DLD1 (cell line): ENCODE data around the gene SLC26A2.

ENCODE experiments used
- in situ Hi-C: cut with HindIII; loops from 2 replicates; pipeline ENCODE4 v1.10.0; 2017; ENCODE audit warnings: low sequenced_read_pairs

SLC26A2 gene

DNA sequence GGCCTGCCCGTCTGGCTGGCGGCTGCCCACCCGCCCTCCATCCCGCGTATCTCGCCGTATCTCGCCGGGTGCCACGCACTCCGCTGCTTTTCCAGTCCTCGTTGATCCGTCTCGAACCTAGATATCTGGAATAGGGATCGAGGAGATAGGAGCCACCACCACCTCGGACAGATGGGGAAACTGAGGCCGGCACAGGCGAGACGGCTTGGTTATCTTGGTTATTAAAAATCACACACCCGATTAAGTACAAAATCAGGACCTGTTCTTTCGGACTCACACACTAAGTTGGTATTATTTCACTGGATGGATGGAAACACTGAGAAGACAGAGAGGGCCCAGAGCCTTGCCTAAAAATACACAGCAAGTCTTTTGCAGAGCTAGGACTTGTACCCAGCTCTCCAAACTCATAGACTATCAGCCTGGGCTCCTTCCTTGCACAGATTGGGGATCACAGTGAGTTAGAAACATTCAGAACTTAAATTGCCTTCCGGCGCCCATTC, 678 bp downstream of the SLC26A2 start:
- in situ Hi-C loops: no loop called here

DNA sequence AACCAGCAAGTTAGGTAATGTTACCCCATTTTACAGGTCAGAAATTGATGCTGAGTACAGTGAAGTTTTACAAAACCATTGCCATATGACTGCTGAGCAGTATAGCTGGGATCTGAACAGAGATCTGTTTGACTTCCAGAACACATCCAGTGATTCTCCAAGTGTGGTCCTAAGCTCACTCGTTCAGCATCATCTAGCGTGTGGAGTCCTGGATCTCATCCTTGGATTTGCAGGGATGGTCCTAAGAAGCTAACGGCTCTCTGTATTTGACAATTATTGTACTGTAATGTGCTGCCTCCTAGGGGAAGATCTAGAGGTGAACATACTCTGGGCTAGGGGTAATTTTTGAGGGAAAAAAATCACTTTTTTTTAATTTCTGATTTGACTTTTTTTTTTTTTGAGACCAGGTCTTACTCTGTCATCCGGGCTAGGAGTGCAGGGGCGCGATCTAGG, 1.4 kb downstream of the SLC26A2 start:
- in situ Hi-C loops: no loop called here

GRCh38 chr5:149962601-149963300, 2.2 kb downstream of the SLC26A2 start:
- in situ Hi-C loops: no loop called here

DNA sequence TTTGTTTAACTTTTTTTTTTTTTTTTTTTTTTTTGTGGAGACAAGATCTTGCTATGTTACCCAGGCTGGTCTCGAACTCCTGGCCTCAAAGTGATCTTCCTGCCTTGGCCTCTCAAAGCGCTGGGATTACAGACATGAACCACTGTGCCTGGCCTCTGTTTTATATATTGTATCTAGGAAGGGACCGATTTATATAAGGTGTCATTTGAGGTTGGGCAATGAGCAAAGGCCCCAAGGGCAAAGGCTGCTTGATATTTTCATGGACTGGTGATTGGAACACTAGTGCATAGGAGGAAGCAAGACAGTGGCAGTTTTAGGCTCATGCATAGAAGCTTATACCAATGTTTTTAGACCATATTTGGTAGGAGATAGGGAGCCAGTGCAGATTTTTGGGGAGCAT, 3.2 kb downstream of the SLC26A2 start:
- in situ Hi-C loops: no loop called here

- in situ Hi-C loops: no loop called here
These were observed 6.4 kb downstream of the SLC26A2 start for GRCh38 chr5:149966946-149967345.

GRCh38 chr5:149969181-149969930, 8.8 kb downstream of the SLC26A2 start:
- in situ Hi-C loops: no loop called here

DNA sequence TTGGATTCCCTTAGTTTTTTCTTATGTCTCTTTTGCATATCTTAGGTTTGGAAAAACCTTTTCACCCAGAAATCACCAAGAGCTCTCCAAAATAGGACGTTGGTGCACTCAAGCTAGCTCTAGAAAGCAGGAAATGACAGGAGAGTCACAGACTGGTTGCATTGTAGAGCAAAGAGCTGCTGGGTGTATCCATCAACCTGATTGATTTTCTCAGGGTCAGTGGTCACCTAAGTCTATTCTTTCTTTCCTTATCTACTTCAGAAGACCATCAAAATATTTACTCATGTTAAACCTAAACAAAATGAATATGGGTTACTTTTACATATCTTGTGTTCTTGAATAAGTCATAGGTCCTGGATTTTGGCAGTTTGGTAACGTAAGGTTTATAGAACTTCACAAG, 14.9 kb downstream of the SLC26A2 start:
- in situ Hi-C loops: no loop called here

GRCh38 chr5:149979896-149980295, 19.3 kb downstream of the SLC26A2 start:
- in situ Hi-C loops: loop anchor here (10.0 kb wide), 1 partner anchor 345 kb away; no protein-coding TSS in a partner anchor

GRCh38 chr5:149981206-149981605, 20.6 kb downstream of the SLC26A2 start:
- in situ Hi-C loops: loop anchor here (10.0 kb wide), 1 partner anchor 346 kb away; no protein-coding TSS in a partner anchor

GRCh38 chr5:149982505-149982904, 21.9 kb downstream of the SLC26A2 start:
- in situ Hi-C loops: loop anchor here (10.0 kb wide), 1 partner anchor 348 kb away; no protein-coding TSS in a partner anchor

DNA sequence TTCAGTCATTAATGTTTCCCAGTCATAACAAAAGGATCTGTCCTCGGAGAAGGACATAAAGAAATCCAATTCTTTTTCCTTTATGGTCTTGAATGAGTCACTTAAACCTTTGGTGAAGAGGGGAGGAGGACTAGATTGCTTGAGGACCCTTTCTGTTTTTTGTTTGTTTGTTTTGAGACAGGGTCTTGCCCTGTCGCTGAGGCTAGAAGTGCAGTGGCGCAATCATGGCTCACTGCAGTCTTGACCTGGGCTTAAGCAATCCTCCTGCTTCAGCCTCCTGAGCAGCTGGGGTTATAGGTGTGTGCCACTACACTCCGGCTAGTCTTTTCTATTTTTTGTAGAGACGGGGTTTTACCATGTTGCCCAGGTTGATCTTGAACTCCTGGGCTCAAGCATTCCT, 27.6 kb downstream of the SLC26A2 start:
- in situ Hi-C loops: loop anchor here (10.0 kb wide), 1 partner anchor 353 kb away; no protein-coding TSS in a partner anchor

GRCh38 chr5:149990518-149991376, 30.2 kb downstream of the SLC26A2 start:
- in situ Hi-C loops: no loop called here

- in situ Hi-C loops: no loop called here
These were observed 32.9 kb downstream of the SLC26A2 start for GRCh38 chr5:149993471-149993870.

DNA sequence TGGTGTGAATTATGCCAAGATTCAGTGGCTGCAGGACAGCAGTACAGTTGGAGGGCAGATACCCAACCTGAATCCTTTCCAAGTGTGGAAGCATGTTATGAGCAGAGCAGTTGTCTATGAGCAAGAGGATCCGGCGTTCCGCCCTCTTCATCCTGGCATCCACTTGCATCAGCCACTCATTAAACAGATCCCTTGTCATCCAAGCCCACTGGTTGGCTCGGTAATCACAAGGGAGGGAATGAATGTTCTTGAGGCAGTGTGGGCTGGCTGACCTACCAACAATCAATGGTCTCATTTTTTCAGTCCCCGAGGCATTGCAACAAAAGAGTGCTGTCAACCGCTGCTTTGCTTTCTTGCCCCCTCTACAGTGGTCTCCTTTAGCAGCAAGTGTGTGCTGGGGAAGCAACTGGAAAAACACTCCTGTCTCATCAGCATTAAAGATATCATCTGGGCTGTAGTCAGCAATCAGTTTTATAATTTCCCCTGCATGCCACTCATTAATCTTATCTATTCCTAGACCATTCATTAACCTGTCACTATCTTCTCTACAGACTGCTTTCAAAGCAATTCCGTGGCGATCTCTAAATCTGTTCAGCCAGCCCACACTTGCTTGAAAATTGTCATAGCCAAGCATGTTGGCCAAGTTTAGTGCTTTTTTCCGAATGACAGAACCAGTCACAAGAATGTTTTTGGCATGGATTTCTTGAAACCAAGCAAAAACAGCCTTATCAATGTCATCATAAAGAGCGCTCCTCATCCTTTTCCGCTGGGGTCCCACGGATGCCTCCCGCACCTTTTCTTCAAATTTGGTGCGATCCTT, 35.0 kb downstream of the SLC26A2 start:
- in situ Hi-C loops: no loop called here

GRCh38 chr5:149996205-149996890, 35.8 kb downstream of the SLC26A2 start:
- in situ Hi-C loops: no loop called here

DNA sequence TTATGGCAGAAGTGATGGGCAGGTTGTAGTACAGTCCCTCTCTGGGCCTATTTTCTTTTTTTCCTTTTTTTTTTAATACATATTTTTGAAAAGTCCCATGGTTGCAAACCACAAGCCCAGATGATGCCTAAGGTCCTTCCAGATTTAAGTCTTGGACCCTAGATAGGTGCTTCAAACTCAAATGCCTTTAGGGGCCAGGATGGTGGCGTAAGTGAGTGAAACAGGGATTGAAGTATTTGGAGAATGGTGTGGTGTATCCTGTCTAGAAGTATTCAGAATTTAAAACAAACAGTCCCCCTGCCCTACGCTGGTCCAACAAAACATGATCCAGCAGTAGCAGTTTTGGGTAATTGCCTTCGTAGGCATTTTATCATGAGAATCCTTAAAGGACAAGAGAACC, 37.7 kb downstream of the SLC26A2 start:
- in situ Hi-C loops: no loop called here

- in situ Hi-C loops: no loop called here
These were observed 38.8 kb downstream of the SLC26A2 start for GRCh38 chr5:149999359-149999758.

DNA sequence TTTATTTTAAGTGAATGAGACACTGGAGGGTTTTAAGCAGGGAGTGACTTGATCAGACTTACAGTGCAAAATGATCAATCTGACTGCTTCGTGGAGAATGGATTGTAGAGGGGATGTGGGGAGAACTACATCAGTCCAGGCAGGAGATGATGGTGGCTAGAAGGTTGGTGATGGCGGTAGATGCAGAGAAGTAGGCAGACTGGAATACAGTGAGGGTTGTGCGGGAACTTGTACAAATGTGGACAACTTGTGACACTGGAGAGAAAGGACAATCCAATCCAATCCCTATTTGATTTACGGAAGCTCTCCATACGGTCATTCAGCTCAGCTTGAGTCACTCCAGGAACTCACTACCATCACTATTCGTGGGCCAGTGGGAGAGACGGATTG, 39.3 kb downstream of the SLC26A2 start:
- in situ Hi-C loops: no loop called here

DNA sequence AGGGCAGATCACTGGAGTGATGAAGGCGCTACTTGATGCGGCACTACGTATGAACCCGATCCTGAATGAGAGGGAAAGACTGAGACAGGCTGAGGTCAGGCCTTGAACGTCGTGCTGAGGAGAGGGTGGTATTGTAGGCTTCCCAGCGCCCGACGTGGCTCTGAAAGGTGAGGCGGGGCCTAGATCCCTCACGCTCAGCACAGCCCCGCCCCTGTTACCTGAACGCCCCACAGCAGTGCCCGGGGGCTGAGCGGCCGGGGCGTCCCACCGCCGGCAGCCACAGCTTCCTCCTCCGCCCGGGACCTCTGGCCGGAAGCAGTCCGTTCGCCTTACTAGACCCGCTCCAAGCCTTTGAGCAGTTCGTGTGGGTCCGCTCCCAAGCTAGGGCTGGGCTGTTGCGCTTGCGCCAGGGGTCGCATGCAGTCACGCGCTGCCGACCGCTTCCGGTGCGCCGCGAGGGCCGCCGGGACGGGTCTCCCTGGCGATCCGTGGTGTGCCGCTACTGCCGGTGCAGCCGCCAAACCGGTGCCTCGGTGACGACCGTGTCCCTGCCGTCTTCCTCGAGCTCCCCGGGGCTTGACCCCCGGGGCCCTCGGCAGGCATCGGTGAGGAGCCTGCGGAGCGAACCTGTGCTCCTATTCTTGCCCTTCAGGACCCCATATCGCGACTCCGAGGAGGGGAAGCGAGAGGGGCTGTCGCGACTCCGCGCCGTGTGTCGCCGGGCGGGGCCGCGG, 39.9 kb downstream of the SLC26A2 start, which contains the start of the genes HMGXB3 and TIGD6:
TSS of gene HMGXB3 (plus strand) at position 484 of the 734 bp plus-strand sequence. CDS start 4,114 bp downstream, outside the sequence.
TSS of gene TIGD6 (minus strand) at position 399 of the 734 bp plus-strand sequence. CDS start 4,306 bp downstream, outside the sequence.
- in situ Hi-C loops: no loop called here
